GM23338 (cell line): ENCODE results near the gene TSPEAR.

Experiments used
- CTCF ChIP-seq, 2 experiments: fragments of 200-600 bp in 1 of 2; sonication (generic) in 1 of 2; conservative IDR thresholded peaks; 2 replicates each; pipeline versions ENCODE4 v1.5.1 to v1.6.1; 2016 to 2017; ENCODE audit warnings: antibody characterized with exemption in 2 of 2, low read depth in 2 of 2, mild to moderate bottlenecking in 2 of 2, moderate library complexity in 1 of 2
- EZH2 ChIP-seq: fragments of 200-600 bp; sonication (generic); IDR thresholded peaks from one replicate; pipeline ENCODE4 v1.8.0; 2017; ENCODE audit warnings: antibody characterized with exemption, mild to moderate bottlenecking, low read depth; ENCODE audit not compliant: unreplicated experiment
- EZH2phosphoT487 ChIP-seq: fragments of 200-600 bp; sonication (generic); IDR thresholded peaks from one replicate; pipeline ENCODE4 v1.8.1; 2018; ENCODE audit warnings: antibody characterized with exemption; ENCODE audit not compliant: unreplicated experiment
- POLR2AphosphoS5 ChIP-seq: IDR thresholded peaks from 2 replicates; pipeline ENCODE4 v1.6.1; 2016; ENCODE audit warnings: antibody characterized with exemption, low read depth
- REST ChIP-seq: IDR thresholded peaks from one replicate; pipeline ENCODE4 v1.6.1; 2018; ENCODE audit warnings: antibody characterized with exemption; ENCODE audit not compliant: unreplicated experiment

GRCh38 chr21:44548381-44548780, 163.0 kb downstream of the TSPEAR start:
- TF ChIP-seq REST (no peak), CTCF (conservative IDR thresholded peaks at IDR 0.05; ENCODE audit: low read depth in 2 of 2) (no peak), POLR2AphosphoS5 (no peak), EZH2 (no peak), EZH2phosphoT487 (no peak)
